Subcutaneous adipose tissue (tissue), 4 donors: Measurements from ENCODE around the gene DIAPH3. TPM values are rescaled to one million over a fixed set of nuclear protein-coding genes. Genes with fewer than 3 reads are reported as not detected.

ENCODE experiments used
- total RNA-seq, 4 donors: library from RNA; depleted of rRNA; stranded (reverse); fragments of >200 nt; gene quantifications; one replicate each; pipeline ENCODE4 v1.1.0, GENCODE V29; 2016
- TF ChIP-seq, protein P1 (sequence below): fragments of 450-650 bp; IDR thresholded peaks from one replicate; pipeline ENCODE4 v1.5.1; 2016; ENCODE audit warnings: low read depth, mild to moderate bottlenecking, control low read depth, antibody characterized with exemption, moderate library complexity

Gene DIAPH3
- total RNA-seq, 4 donors from 2014 or later: 0.38 to 1.5 (median 0.66) TPM; not detected in 1

DNA sequence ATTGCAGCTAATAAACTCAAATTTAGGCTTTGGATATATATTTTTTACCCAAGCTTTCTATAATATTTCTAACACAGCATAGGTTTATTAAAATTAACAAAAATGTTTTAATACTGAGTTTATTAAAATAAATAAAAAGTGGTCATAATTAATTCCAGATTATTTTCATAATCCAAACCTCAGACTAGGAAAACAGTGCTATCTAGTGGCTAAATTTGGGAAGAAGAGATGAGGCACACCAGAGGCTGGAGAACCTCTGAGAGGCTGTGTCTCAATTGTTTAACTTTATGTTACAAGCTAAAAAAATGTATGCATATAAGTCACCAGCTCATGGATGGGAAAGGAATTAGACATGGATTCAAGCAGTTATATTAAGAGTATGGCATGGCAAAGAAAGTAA, 392.5 kb downstream of the DIAPH3 start:
- TF ChIP-seq, protein P1, sequence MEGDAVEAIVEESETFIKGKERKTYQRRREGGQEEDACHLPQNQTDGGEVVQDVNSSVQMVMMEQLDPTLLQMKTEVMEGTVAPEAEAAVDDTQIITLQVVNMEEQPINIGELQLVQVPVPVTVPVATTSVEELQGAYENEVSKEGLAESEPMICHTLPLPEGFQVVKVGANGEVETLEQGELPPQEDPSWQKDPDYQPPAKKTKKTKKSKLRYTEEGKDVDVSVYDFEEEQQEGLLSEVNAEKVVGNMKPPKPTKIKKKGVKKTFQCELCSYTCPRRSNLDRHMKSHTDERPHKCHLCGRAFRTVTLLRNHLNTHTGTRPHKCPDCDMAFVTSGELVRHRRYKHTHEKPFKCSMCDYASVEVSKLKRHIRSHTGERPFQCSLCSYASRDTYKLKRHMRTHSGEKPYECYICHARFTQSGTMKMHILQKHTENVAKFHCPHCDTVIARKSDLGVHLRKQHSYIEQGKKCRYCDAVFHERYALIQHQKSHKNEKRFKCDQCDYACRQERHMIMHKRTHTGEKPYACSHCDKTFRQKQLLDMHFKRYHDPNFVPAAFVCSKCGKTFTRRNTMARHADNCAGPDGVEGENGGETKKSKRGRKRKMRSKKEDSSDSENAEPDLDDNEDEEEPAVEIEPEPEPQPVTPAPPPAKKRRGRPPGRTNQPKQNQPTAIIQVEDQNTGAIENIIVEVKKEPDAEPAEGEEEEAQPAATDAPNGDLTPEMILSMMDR: no peak

DNA sequence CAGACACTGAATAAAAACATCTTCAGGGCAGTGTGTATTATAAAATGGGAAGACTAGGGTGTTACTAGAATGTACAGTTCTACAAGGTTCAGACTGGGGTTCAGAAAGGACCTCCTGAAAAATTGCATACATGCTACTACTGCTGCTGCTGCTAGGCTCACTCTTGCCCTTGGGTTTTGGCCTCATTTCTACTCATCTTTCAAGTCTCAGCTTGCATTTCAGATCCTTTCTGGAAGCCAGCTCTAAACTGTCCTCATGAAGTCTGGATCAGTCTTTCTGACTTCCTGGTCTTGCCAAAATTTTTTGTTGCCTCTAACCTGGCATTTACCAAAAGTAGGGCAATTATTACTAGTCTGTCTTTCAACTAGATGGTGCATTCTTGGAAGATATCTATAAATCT, 393.3 kb downstream of the DIAPH3 start:
- TF ChIP-seq, protein P1: no peak

DNA sequence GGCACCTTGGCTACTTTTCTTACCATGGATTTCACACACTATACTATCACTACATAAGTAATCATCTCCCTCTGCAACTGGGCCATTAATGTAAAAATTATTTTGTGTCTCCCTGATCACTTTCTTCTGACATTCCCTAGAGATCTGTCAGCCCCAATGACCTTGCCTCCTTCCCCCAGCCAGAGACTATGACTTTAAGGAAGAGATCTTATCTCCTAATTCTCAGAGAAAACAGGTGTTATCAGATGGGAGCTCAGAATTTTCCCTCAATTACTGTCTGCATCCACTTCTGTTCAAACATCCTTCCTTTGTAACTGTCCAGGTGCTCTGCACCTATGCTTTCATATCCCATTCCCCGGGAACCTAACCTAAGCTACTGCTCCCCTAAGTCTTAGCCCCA, 397.5 kb downstream of the DIAPH3 start:
- TF ChIP-seq, protein P1: no peak

GRCh38 chr13:59755632-59756290, 408.0 kb downstream of the DIAPH3 start:
- TF ChIP-seq, protein P1: no peak

GRCh38 chr13:59754411-59754810, 409.3 kb downstream of the DIAPH3 start:
- TF ChIP-seq, protein P1: no peak

DNA sequence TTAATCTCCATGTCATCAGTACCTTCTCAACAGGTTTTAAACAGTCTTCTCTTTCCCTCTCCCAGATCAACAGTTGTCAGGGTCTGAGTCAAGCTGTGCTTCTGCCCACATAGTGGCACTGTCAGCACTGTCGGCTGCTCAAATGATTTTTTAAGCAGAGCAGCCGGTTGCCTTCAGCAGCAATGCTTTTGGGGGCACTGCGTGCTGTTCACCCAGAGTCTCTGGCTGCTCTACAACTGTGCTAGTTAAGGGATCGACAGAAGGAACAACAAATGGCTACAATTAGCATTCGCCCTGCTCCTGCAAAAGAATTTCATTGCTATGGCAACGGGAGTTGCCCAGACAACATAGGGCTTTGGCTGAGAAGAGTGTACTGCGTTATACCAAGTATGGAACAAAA, 412.9 kb downstream of the DIAPH3 start:
- TF ChIP-seq, protein P1: no peak

GRCh38 chr13:59748046-59748445, 415.7 kb downstream of the DIAPH3 start:
- TF ChIP-seq, protein P1: no peak
